GM04503 (cell line): ENCODE measurements around the gene CRHR2.
"Not testable (repeated sequence)": the region's sequence is repeated elsewhere in the genome, so short reads cannot be mapped to it uniquely, and the experiment has no call there.

Experiments used
- DNase-seq: peaks from one replicate; pipeline ENCODE4 v3.0.0-alpha.2; 2012; ENCODE audit warnings: low read depth

The CRHR2 gene

DNA sequence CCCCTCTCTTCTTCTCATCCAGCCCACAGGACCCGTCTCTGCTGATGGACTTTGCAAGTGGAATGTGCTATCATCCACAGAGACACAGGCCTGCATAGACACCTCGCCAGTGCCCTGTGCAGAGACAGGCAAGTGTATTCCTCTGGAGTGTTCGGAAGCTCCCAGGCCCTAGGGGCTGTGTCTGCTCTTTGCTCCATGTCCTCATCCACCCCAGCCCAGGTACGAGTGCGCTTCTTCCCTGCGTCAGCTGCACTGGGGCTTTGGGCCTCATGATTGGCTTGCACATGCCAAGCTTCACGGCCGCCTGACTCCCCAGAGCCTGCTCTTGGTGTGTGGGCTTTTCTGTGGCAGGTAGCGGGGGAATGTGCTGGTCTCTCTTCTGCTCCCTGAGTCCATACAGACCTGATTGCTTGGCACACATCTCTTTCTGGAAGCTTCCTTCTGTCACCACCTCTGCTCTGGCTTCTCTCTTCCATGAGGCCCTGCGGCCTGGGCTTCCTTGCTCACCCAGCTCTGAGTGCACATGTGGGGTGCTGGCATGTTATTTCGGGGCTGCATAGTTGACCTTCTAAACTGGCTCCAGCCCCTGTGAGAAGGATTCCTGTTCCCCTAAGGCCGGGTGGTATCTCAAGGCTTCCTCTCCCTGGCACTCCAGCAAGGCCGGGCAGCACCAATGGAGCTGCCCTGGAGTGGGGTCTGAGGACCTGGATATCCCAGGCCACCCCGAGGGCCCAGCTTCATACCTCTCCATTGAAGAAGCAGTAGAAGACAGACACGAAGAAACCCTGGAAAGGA is 27.8 kb downstream of the CRHR2 start:
- DNase-seq = no peak

DNA sequence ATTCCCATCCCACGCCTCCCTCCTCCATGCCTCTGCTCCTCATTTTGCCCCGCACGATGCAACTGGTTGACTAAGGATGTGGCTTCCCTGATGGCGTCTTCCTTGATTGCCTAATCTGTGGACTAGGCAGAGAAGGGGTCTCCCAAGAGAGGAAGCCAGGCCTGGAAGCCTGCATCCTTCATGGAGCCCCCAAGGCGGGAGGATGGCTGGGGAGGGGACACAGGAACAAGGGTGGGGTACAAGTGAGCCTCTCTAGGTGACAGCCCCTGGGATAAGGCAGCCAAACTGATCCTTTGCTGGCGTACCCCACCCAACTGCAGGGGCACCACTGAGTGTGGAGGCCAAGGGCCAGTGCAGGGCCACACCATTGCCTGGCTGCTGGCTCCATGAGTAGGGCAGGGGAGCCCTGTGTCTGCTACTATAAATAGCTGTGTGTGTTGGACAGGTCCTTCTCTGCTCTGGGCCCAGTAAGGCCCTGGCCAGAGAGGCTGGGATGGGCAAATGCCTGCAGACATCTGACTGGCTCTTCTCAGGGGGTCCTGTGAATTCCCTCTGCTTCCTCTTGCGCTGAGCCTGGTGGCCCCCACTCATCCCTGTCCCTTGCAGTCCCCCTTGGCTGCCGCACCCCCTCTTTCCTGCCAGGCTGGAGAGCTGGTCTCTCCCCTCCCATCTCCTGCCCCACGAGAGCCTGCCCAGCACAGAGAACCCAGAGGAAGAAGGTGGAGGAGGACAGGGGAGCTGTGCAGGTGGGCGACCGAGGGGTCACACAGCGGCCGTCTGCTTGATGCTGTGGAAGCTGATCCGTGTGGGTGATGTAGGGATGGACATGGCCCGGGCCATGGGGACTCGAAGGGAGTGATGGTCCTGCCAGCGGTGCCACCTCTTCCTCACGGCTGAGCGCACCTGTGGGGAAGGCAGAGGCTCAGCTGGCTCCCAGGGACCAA is 29.3 kb downstream of the CRHR2 start:
- no peak for DNase-seq

DNA sequence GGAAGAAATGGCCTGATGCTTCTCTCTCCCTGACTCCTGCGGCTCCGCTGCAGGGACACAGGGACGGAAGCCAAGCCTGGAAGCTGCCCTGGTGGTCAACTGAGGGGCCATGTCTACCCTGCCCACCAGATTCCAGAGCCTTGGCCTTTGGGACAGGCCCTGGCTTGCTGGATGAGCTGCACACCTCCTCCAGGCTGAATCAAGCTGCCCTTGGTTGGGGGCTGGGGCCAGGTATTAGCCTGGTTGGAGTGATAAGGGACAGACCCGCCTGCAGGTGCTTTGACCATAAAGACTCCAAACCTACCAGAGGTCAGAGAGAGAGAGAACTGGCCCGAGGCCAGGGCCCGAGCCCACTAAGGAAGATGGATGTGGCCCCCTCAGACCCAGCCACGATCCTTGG is 30.1 kb downstream of the CRHR2 start:
- DNase-seq = no peak

DNA sequence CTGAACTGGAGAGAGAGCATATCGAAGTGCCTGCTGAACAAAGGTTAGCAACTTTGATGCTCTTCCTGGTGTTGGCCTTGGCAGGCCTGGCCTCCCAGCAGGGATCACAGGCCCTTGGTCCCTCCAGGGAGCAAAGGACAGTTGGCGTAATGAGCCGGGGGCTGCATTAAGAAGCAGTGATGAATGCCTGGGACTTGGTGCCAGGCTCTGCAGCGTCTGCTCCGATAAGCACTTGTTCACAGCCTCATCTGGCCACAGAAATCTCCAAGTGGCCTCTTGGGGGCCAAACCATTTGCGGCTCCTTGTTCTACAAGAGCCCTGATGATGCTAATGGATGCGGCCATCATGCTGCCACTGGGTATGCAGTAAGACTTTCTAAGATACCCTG is 31.8 kb downstream of the CRHR2 start:
- DNase-seq = no peak

DNA sequence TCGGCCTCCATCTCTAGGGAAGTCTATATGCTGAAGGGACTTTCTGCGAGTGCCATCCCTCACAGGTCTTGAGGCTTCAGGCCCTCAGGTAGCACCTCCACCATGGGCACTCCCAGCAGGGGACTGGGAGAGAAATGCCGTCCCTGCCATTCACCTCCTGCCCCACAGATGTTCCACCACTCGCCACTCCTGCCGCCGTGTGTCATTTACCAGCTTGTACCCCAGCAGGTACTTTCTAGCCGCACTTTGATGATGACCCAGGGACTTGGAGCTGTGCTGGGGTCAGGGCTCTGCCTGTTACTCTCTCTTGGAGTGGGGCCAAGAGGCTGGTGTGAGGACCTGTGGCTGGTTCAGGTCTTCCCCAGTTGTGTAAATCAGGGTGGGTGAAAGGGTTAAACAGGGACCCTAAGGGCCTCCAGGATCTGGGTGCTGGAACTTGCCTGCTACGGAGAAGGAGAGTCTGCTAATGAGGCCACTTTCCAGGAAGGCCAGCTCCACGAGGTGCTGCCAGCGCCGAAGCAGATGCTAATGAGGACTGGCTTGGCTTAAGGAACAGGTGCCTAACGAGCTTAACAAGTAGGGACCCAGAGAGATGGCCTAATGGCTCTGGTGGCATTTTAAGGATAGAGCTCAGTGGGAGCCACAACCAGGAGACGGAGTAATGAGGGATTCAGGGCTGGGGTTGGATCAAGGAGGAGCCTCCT is 32.4 kb downstream of the CRHR2 start:
- no peak for DNase-seq

DNA sequence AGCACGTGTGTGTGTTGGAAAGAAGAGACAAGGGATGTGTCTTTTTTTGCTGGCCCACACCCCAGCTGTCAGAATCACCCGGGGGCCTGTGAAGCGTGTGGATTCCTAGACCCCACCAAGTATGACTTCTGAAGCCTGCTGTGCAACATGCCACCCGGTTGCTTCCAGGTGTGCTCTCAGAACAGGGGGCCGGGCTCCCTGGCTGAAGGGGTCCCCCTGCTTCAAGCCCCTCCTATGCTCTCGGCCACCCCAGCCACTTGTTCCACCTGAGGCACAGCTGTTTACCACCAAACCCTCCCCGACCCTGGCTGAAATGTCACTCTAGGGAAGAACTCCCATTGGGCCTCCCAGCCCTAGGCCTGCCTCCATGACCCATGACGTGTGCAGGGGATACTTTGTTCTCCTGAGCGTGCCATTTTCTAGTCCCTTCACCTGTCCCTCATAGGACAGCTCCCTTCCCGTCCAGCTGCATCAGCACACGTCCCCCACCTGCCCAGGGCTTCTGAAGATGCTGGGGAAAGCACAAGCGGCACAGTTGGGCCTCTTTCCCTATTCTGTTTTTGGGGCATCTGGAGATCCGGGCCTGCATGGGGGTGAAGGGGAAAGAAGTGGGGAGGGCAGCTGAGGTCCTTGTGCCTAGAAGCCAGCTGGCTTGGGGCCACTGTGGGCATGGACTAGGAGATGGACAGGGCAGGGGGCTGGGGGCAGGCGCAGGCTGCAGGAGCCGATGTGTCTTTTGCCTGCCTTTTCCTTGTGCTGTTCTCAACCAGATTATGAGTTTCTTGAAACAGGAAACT is 33.3 kb downstream of the CRHR2 start:
- DNase-seq = no peak

DNA sequence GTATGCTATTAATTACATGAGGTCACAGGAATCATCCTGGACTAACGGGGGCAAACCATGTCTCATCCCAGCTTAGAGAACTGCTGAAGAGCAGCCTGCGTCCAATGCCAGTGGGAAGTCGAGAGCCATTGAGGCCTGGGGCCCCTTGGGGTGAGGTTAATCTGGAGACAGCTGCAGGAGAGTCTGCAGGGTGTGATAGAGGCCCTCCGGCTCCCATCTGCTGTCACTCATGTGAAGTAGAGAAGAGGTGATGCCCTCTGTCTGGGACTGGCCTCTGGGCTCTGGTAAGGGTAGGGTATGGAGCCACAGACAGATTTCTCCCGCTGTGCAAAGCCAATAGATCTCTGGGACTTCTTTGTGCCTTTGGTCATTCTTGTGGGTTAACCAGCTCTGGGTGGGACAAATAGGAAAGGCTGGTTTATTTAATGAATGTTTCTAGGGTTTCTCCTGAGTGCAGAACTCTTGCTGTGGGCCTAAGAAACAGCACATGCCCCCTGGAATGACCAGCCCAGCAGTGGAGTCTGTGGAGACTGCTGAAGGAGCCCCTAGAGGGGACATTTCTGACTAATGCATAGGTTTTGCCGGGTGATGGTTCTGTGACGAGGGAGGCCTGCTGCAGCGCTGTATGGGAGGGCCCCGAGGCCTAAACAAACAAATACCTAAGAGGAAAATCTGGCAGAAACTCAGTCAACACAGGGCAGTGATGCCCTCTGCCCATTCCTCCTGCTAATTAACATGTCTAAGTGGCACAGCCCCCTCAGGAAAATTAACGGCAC is 34.5 kb downstream of the CRHR2 start:
- no peak for DNase-seq

DNA sequence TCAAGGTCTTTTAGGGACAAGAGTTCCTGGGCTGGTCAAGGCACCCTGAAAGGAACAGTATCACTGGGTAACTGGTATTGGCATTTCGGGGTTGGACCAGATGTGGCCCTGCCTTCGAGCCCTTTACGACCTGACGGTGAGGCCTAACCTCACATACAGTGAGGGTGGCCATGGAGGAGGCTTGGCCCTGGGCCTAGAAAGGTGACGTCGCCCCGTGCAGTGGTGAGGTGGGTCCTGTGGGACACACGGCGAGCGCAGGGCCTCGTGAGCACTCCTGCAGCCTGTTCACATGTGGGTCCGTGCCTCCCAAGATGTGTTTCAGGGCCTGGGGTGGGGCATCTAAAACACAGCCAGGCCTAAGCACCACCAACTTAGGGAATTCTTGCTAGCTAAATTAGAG is 36.1 kb downstream of the CRHR2 start:
- no peak for DNase-seq

DNA sequence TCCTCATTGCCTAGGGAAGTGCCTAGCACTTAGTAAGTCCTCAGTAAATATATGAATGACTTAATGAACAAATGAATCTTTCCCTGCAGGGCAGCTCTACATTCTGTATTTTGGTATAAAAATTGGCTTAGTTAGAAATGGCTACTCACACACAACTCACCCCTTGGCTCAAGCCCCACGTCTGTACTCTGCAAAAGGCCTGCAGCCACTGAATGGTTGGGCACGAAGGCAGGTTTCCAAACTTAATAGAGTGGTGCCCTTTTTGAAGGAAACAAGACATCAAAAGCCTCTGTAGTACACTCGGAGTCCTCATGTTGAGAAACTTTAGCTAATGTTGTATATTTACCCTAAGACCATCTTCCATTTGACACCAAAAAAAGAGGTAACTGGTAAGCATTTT is 36.6 kb downstream of the CRHR2 start:
- DNase-seq = no peak

DNA sequence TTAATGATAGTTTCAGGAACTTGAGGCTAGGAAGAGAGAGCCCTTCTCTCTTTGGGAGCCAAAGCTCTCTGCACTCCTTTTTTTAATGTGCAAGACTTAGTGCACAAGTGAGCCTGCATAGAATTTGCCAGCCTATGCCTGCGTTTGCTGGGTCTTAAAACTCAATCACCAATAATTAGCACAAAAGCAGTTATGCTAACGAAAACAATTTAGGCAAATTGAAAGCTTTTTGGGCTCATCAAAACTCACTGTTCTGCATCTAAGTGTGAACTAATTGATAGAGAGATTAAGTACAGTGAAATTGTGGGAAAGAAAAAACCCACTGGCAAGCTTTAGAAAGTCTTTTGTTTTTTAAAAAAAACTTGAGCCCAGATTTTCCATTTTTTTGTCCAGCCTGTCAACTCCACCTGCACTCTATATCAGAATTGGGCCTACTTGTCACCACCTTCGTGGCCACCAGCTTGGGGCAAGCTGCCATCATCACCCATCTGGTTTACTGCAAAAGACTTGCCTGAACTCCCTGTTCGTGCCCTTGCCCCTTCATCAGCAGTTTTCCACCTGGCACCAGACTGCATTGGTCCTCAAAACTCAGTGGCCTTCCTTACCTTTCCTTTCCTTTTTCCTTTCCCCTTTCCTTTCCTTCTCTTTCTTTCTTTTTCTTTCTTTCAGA is 37.8 kb downstream of the CRHR2 start:
- DNase-seq = no peak

DNA sequence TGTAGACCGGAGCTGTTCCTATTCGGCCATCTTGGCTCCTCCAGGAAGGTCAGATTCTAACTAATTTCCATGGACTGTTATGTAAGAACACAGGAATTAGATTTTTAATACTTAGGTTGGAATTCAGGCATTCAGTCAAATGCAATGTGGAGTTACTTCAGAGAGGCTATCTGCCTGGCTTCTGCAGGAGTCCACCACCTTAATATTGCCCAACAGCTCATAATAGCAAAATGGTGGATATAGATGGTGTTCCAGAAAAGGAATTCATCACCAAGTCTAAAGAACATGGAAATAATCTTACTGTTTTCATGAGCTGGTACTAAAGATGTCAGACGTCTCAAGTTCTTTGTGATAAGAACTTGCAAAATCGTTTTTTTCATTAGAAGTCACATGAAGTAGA is 39.5 kb downstream of the CRHR2 start:
- no peak for DNase-seq

DNA sequence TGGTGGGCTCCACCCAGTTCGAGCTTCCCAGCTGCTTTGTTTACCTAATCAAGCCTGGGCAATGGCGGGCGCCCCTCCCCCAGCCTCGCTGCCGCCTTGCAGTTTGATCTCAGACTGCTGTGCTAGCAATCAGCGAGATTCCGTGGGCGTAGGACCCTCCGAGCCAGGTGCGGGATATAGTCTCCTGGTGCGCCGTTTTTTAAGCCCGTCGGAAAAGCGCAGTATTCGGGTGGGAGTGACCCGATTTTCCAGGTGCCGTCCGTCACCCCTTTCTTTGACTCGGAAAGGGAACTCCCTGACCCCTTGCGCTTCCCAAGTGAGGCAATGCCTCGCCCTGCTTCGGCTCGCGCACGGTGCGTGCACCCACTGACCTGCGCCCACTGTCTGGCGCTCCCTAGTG is 39.9 kb downstream of the CRHR2 start:
- DNase-seq = not testable (repeated sequence)

DNA sequence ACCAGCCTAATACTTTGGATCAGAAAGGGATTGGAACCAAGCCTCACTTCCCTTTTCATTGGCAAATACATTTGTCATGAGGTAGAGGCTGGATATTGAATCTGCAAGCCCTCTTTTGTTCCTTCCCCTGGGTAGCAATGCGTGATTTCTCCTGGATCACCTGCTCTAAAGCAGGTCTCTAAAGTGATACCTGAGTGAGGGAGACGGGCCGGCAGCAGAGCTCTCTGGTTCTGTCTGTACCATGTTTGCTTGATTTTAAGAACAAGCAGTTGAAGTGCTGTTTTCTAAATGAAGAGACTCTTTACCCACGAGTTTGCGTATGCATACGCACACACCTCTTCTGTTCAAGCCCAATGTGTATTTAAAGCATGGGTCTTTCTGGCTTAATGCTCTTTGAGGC is 46.5 kb downstream of the CRHR2 start:
- DNase-seq = no peak

DNA sequence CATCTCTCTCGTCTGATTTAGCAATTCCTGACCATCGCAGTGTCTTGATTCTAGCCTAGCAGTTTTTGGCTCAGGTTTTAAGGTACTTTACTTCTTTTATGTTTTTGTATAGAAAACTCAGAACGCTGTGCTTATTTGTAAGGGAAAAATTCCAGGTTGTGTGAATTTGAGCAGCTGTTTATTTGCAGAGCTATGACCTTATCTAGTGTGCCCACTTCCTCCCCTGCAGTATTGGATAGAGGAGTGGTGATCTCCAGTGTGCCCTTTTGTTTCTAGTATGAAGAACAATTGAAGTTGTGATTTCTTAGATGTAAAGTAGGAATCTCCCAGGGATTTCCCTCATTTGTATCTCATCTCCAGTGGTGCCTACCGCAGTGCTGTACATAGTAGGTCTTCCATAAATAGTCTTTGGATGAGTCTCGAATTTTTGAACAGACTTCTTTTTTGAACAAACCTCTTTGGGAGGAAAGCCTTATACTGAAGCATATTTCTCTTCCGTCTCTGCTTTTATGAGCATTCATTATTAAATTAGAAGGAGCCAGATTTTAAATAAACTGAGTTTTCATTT is 47.5 kb downstream of the CRHR2 start:
- DNase-seq = no peak

DNA sequence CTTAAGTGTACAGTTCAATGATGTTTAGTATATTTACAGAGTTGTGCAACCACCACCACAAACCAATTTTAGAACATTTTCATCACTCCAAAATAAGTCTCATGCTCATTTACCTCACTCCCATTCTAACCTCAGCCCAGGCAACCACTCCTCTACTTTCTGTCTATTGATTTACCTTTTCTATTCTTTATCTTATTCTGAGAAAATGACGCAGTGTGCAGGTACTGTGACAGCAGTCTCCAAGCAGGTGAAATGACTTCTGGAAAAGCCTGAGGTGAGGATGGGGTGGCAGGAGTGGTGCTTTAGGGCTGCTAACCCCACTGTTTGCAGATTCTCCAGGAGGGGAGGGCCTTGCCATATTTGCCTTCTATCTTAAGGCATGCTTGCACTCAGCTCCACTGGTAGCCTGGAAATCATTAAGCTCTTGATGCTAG is 48.0 kb downstream of the CRHR2 start:
- DNase-seq = no peak

DNA sequence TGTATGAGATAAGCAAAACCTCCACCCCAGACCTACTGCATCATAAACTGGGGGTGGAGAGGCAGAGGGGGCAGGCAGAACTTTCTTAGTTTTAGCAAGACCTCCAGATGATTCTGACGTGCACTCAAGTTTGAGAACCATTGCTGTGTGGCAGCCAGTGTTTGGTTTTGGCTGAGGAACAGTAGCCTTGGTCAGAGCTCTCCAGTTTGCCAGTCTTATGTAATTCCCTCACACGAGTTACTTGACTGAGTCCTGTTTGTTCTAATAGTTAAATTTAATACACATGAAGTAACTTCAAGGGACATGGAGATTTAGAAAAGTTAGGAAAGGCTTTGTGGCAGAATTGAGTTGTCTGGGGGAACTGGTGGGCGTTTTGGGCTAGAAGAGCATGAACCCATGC is 49.0 kb downstream of the CRHR2 start:
- no peak for DNase-seq

DNA sequence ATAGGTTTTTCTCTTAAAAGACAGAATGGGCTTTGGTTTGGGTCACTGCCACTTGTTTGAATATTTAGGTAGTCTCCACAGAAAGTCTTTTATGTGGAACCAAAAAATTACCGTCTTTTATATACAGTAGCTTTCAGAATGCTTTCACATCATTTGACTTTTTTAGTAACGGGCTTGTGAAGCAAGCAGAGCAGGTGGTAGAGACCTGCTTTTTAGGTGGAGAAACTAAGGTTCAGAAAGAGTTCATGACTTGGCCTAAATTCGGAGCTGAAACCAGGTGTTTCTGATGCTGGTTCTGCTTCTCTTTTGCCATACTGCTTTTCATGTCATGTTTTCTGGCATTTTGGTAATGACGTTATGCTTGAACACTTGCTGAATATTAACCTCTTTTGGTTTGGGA is 51.3 kb downstream of the CRHR2 start:
- DNase-seq = no peak

DNA sequence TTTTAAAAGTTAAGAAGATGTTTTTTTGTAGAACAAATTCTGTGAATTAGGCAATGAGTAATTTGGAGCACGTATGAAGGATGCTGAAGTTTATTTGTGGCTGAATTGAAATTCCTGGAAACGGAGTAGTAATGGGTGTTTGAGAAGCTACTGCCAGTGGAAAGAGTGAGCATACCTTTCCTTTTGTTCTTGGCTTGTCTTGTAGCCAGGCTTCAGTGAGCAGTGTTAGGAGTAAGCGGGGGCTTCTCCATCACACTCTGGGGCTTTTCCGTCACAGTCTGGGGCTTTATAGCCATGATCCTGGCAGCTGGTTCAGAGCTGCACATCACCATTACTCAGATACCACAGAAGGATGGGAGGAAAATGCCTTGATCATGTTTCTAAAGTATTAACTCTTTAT is 55.2 kb downstream of the CRHR2 start:
- no peak for DNase-seq

DNA sequence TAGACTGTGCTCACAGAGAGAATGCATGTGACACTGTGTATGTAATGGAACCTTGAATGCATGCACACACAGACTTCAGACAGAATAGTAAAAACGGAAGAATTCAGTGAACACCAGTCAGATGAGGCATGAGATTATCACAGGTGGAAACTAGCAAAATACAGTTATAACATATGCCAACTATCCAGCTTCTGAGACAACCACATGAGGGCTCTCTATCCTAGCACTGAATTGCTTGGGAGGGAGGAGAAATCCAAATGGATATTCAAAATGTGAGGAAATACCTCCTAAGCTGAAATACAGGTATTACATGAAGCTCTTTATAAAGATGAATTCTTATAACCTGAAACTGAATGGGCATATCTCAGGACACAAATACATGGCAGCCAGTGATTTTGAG is 57.0 kb downstream of the CRHR2 start:
- DNase-seq = no peak

DNA sequence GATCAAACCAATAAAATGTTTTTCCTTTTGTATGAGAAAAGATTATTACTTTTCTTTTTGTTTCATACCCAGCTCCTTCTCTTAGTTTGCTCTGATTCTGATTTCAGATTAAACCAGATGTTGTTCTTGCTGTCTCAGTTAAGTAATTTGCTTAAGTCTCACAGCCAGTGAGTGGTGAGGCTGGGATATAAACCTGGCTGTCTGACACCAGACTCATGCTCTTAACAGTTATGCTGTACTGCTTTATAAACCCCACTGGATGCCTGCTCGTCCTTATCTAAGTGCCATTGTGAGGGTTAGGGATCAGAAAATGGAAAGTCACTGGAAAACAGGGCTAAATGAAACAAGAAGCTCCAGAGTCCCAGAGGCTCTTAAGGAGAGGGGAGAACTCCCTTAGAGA is 63.3 kb downstream of the CRHR2 start:
- no peak for DNase-seq
